ENCODE data around the gene KCNA5. TPM values are rescaled to one million over a fixed set of nuclear protein-coding genes. Genes with fewer than 3 reads are reported as not detected.

The KCNA5 gene
- total and polyA plus RNA-seq, 2 donors (not counting 1 experiment from before 2014, with no cell fraction given): 0.20 to 0.72 TPM

DNA sequence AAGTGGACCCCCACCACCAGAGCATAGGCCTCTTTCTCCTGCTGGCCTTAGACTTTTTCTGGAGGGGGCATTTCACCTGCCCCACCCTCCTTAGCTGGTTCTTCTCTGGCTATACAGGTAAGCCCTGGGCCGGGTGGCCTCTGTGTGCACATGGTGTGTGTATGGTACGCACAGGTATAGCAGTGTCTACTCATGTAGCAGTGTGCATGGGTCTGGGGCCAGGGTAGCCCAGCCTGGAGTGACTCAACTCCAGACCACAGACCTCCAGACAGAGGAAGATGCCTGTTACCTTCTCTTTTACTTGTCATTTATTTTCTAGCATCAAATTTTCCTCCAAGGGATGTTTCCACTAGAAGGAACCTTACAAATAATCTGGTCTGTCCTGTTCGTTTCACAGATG, 6.9 kb downstream of the KCNA5 start:
- H3K9me3 ChIP-seq (ENCODE audit: control extremely low read depth in 1 of 3, control insufficient read depth in 2 of 3, insufficient read depth in 1 of 3, low read length in 2 of 3): peaks cover 0 to 26% (median 11%) of the 10 kb centered on the region in 3 donors
- H3K9ac ChIP-seq (ENCODE audit: low read length): no peak overlapping the region
- 90% methylated on average over 1 of the region's 3 CpGs for WGBS (ENCODE audit: insufficient coverage)
- H3K4me3 ChIP-seq (ENCODE audit: control extremely low read depth in 1 of 5, extremely low read depth in 1 of 5, insufficient read depth in 1 of 5, low read depth in 2 of 5, low read length in 4 of 5): no peak overlapping the region
- peaks cover 14% of the 10 kb centered on the region for H3K27me3 Mint-ChIP-seq
- peaks cover 66% of the 10 kb centered on the region for H3K4me1 Mint-ChIP-seq
- H3K9me3 Mint-ChIP-seq (ENCODE audit: insufficient read depth): no peaks in the 10 kb centered on the region
- no peak for TF ChIP-seq EZH2 (IDR thresholded peaks at IDR 0.05; ENCODE audit: borderline replicate concordance, insufficient read depth, low read depth, low read length, poor library complexity, severe bottlenecking)
- TF ChIP-seq, protein P1, sequence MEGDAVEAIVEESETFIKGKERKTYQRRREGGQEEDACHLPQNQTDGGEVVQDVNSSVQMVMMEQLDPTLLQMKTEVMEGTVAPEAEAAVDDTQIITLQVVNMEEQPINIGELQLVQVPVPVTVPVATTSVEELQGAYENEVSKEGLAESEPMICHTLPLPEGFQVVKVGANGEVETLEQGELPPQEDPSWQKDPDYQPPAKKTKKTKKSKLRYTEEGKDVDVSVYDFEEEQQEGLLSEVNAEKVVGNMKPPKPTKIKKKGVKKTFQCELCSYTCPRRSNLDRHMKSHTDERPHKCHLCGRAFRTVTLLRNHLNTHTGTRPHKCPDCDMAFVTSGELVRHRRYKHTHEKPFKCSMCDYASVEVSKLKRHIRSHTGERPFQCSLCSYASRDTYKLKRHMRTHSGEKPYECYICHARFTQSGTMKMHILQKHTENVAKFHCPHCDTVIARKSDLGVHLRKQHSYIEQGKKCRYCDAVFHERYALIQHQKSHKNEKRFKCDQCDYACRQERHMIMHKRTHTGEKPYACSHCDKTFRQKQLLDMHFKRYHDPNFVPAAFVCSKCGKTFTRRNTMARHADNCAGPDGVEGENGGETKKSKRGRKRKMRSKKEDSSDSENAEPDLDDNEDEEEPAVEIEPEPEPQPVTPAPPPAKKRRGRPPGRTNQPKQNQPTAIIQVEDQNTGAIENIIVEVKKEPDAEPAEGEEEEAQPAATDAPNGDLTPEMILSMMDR (IDR thresholded peaks at IDR 0.05): no peak
- ATAC-seq (ENCODE audit: low read depth): no peak
- no peaks in the 10 kb centered on the region for H3K79me2 ChIP-seq (ENCODE audit: control insufficient read depth, insufficient read depth, low read length)
- no peak overlapping the region for H3K4me3 Mint-ChIP-seq
- H3K4me1 ChIP-seq (ENCODE audit: control insufficient read depth in 2 of 2, insufficient read depth in 2 of 2, low read length in 2 of 2): peaks cover 60 to 63% of the 10 kb centered on the region in 2 donors
- intact Hi-C loops (cut with micrococcal nuclease): loop anchor here (2.0 kb wide), 1 partner anchor 34 kb away; no protein-coding TSS in a partner anchor
- H2AFZ ChIP-seq (ENCODE audit: insufficient read depth, low read depth, low read length, poor library complexity, severe bottlenecking): no peak overlapping the region
- CTCF ChIA-PET: interaction anchor here (0.9 to 2.5 kb wide), 4 partner anchors 27 to 33 kb away, joined by 3 to 15 read pairs (median 6); no protein-coding TSS in a partner anchor
- H3K27ac ChIP-seq (ENCODE audit: low read length in 2 of 2): no peak overlapping the region
- no peaks in the 10 kb centered on the region for H4K20me1 ChIP-seq (ENCODE audit: control insufficient read depth, insufficient read depth, low read length, poor library complexity, severe bottlenecking)
- peaks cover 0 to 11% (median 5%) of the 10 kb centered on the region in 4 experiments for H3K27me3 ChIP-seq (replicated peaks in 1 of 4; ENCODE audit: control extremely low read depth in 1 of 4, control insufficient read depth in 3 of 4, insufficient read depth in 4 of 4, low read length in 3 of 4)
- DNase-seq: no peak
- no peak overlapping the region for H3K27ac Mint-ChIP-seq
- H3K4me2 ChIP-seq (replicated peaks; ENCODE audit: low read depth, low read length, poor library complexity, severe bottlenecking): peak overlapping the region; percentile 62
- POLR2A ChIA-PET: no interaction called here
- no peaks in the 10 kb centered on the region for H3K36me3 ChIP-seq (replicated peaks in 1 of 2; ENCODE audit: control extremely low read depth in 1 of 2, control insufficient read depth in 1 of 2, extremely low read depth in 1 of 2, insufficient read depth in 2 of 2, low read length in 1 of 2)

DNA sequence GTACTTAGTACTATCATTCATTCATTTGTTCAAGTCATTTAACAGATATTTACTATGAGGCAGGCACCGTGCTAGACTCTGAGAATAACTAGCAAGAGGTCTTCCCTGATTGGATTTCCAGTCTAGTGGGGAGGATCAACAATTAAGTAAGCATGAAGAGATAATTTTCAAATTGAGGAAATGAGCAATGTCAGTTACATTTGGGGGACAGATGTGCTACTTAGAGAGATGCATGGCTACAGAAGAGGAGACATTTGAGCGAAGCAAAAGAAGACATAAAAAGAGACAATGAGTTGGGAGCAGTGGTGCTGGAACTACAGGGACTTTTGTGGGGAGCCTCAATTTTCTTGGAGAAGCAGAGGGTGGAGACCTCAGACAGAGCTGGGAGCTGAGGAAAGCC, 7.7 kb downstream of the KCNA5 start:
- CTCF ChIA-PET: no interaction called here
- Histone ChIP-seq H3K4me1 (ENCODE audit: control insufficient read depth in 2 of 2, insufficient read depth in 2 of 2, low read length in 2 of 2) (peaks cover 60 to 63% of the 10 kb centered on the region in 2 donors), H3K27ac (ENCODE audit: low read length in 2 of 2) (peak overlapping the region in 1 of 2 donors; percentile 32), H3K4me3 (ENCODE audit: control extremely low read depth in 1 of 5, extremely low read depth in 1 of 5, insufficient read depth in 1 of 5, low read depth in 2 of 5, low read length in 4 of 5) (peak overlapping the region in 1 of 5 experiments; percentile 35), H3K9me3 (ENCODE audit: control extremely low read depth in 1 of 3, control insufficient read depth in 2 of 3, insufficient read depth in 1 of 3, low read length in 2 of 3) (peaks cover 0 to 24% (median 11%) of the 10 kb centered on the region in 3 donors), H3K4me2 (replicated peaks; ENCODE audit: low read depth, low read length, poor library complexity, severe bottlenecking) (peak overlapping the region; percentile 62), H3K36me3 (replicated peaks in 1 of 2; ENCODE audit: control extremely low read depth in 1 of 2, control insufficient read depth in 1 of 2, extremely low read depth in 1 of 2, insufficient read depth in 2 of 2, low read length in 1 of 2) (no peaks in the 10 kb centered on the region), H2AFZ (ENCODE audit: insufficient read depth, low read depth, low read length, poor library complexity, severe bottlenecking) (no peak overlapping the region), H3K27me3 (replicated peaks in 1 of 4; ENCODE audit: control extremely low read depth in 1 of 4, control insufficient read depth in 3 of 4, insufficient read depth in 4 of 4, low read length in 3 of 4) (peaks cover 0 to 8% (median 3%) of the 10 kb centered on the region in 4 experiments), H3K9ac (ENCODE audit: low read length) (peak overlapping the region; percentile 3), H4K20me1 (ENCODE audit: control insufficient read depth, insufficient read depth, low read length, poor library complexity, severe bottlenecking) (no peaks in the 10 kb centered on the region), H3K79me2 (ENCODE audit: control insufficient read depth, insufficient read depth, low read length) (no peaks in the 10 kb centered on the region)
- DNase-seq (peak; percentile 50), ATAC-seq (ENCODE audit: low read depth) (no peak)
- POLR2A ChIA-PET: no interaction called here
- H3K4me3 Mint-ChIP-seq: peak overlapping the region; percentile 54
- TF ChIP-seq, protein P1 (IDR thresholded peaks at IDR 0.05): no peak
- no peak for TF ChIP-seq EZH2 (IDR thresholded peaks at IDR 0.05; ENCODE audit: borderline replicate concordance, insufficient read depth, low read depth, low read length, poor library complexity, severe bottlenecking)
- H3K27me3 Mint-ChIP-seq: peaks cover 6% of the 10 kb centered on the region
- H3K4me1 Mint-ChIP-seq: peaks cover 65% of the 10 kb centered on the region
- H3K9me3 Mint-ChIP-seq (ENCODE audit: insufficient read depth): no peaks in the 10 kb centered on the region
- intact Hi-C loops (cut with micrococcal nuclease): loop anchor here (2.0 kb wide), 1 partner anchor 33 kb away; no protein-coding TSS in a partner anchor
- 23% methylated on average over 2 of the region's 2 CpGs for WGBS (ENCODE audit: insufficient coverage)
- no peak overlapping the region for H3K27ac Mint-ChIP-seq

Measured in B cell (primary cell).